GM23338 (cell line): ENCODE measurements around the gene GPR146. TPM values are rescaled to one million over a fixed set of nuclear protein-coding genes. Genes with fewer than 3 reads are reported as not detected.

Experiments
- ATAC-seq: fragments of 200-7000 bp; cut with Tn5 transposase; 3 replicates; pipeline ENCODE4 v1.9.1; 2020
- DNase-seq: peaks from one replicate; pipeline ENCODE4 v3.0.0-alpha.2; 2015; ENCODE audit warnings: low spot score
- H2AFZ ChIP-seq: fragments of 200-600 bp; sonication (generic); 2 replicates; pipeline ENCODE4 v1.8.0; 2016; ENCODE audit warnings: antibody characterized with exemption, mild to moderate bottlenecking, moderate library complexity
- H3F3A ChIP-seq: fragments of 200-600 bp; sonication (generic); replicated peaks from 2 replicates; pipeline ENCODE4 v1.8.0; 2017; ENCODE audit warnings: antibody characterized with exemption, mixed run types, low read depth
- H3K27ac ChIP-seq: fragments of 200-600 bp; sonication (generic); 2 replicates; pipeline ENCODE4 v1.6.1; 2016; ENCODE audit warnings: low read depth
- H3K27me3 ChIP-seq: fragments of 200-600 bp; sonication (generic); 2 replicates; pipeline ENCODE4 v1.8.0; 2016; ENCODE audit warnings: mild to moderate bottlenecking, mixed run types, moderate library complexity; ENCODE audit not compliant: insufficient read depth
- H3K36me3 ChIP-seq: fragments of 200-600 bp; sonication (generic); 2 replicates; pipeline ENCODE4 v1.8.0; 2016; ENCODE audit warnings: mild to moderate bottlenecking; ENCODE audit not compliant: insufficient read depth
- H3K4me1 ChIP-seq: fragments of 200-600 bp; sonication (generic); 2 replicates; pipeline ENCODE4 v1.8.0; 2016; ENCODE audit warnings: mild to moderate bottlenecking, moderate library complexity; ENCODE audit not compliant: insufficient read depth
- H3K4me2 ChIP-seq: fragments of 200-600 bp; sonication (generic); 2 replicates; pipeline ENCODE4 v1.7.1; 2017; ENCODE audit warnings: mixed run types
- H3K4me3 ChIP-seq: fragments of 200-600 bp; sonication (generic); 2 replicates; pipeline ENCODE4 v1.6.1; 2016; ENCODE audit warnings: mixed run types
- H3K79me2 ChIP-seq: fragments of 200-600 bp; sonication (generic); replicated peaks from 2 replicates; pipeline ENCODE4 v1.8.0; 2017; ENCODE audit warnings: mild to moderate bottlenecking; ENCODE audit not compliant: insufficient read depth
- H3K9me2 ChIP-seq: fragments of 200-600 bp; sonication (generic); 2 replicates; pipeline ENCODE4 v1.8.0; 2017; ENCODE audit not compliant: insufficient read depth
- H4K20me1 ChIP-seq: fragments of 200-600 bp; sonication (generic); replicated peaks from 2 replicates; pipeline ENCODE4 v1.8.0; 2017; ENCODE audit warnings: mild to moderate bottlenecking; ENCODE audit not compliant: insufficient read depth
- H3K27ac Mint-ChIP-seq: 2 replicates; pipeline ENCODE4 v1.8.0; 2020; ENCODE audit warnings: inconsistent platforms, mild to moderate bottlenecking, moderate library complexity, mixed read lengths
- H3K27me3 Mint-ChIP-seq: 3 replicates; pipeline ENCODE4 v1.8.0; 2022; ENCODE audit warnings: low read depth, mild to moderate bottlenecking, moderate library complexity, mixed read lengths, inconsistent platforms; ENCODE audit not compliant: insufficient read depth, poor library complexity
- H3K36me3 Mint-ChIP-seq: 3 replicates; pipeline ENCODE4 v1.8.0; 2021; ENCODE audit warnings: low read depth, mild to moderate bottlenecking, inconsistent platforms, moderate library complexity, mixed read lengths
- H3K4me1 Mint-ChIP-seq: 3 replicates; pipeline ENCODE4 v1.8.0; 2020; ENCODE audit warnings: mild to moderate bottlenecking, inconsistent platforms, mixed read lengths
- H3K4me3 Mint-ChIP-seq: 3 replicates; pipeline ENCODE4 v1.8.0; 2021; ENCODE audit warnings: moderate library complexity, mild to moderate bottlenecking, inconsistent platforms, mixed read lengths
- H3K9me3 Mint-ChIP-seq: 3 replicates; pipeline ENCODE4 v1.8.0; 2020; ENCODE audit warnings: moderate library complexity, mild to moderate bottlenecking, inconsistent platforms, mixed read lengths
- EZH2 ChIP-seq: fragments of 200-600 bp; sonication (generic); IDR thresholded peaks from one replicate; pipeline ENCODE4 v1.8.0; 2017; ENCODE audit warnings: antibody characterized with exemption, mild to moderate bottlenecking, low read depth; ENCODE audit not compliant: unreplicated experiment
- JUNB ChIP-seq: IDR thresholded peaks from one replicate; pipeline ENCODE4 v1.6.1; 2016; ENCODE audit warnings: antibody characterized with exemption; ENCODE audit not compliant: unreplicated experiment
- NANOG ChIP-seq: IDR thresholded peaks from 2 replicates; pipeline ENCODE4 v1.6.1; 2016; ENCODE audit warnings: antibody characterized with exemption, borderline replicate concordance
- POLR2AphosphoS5 ChIP-seq: IDR thresholded peaks from 2 replicates; pipeline ENCODE4 v1.6.1; 2016; ENCODE audit warnings: antibody characterized with exemption, low read depth
- STAT1 ChIP-seq: IDR thresholded peaks from one replicate; pipeline ENCODE4 v1.6.1; 2016; ENCODE audit warnings: antibody characterized with exemption; ENCODE audit not compliant: unreplicated experiment
- ZNF114 ChIP-seq: fragments of 250-450 bp; sonication (Bioruptor Pico); IDR thresholded peaks from 2 replicates; pipeline ENCODE4 v1.5.0; 2020; ENCODE audit warnings: mild to moderate bottlenecking, moderate library complexity
- ZNF331 ChIP-seq: fragments of 250-450 bp; sonication (Bioruptor Pico); IDR thresholded peaks from 2 replicates; pipeline ENCODE4 v1.5.0; 2020; ENCODE audit warnings: low read depth, mild to moderate bottlenecking, moderate library complexity
- polyA plus RNA-seq: library from polyadenylated mRNA; unstranded; fragments of >200 nt; fragmentation: Nextera tagmentation; extraction: Ambion mirVana; gene quantifications from 2 replicates; pipeline ENCODE4 v1.2.1, GENCODE V29; 2016
- total RNA-seq: library from RNA; depleted of rRNA; stranded (reverse); fragments of >200 nt; shearing (Covaris generic); gene quantifications from 2 replicates; pipeline ENCODE4 v1.2.3, GENCODE V29; 2014
- TF ChIP-seq, protein P1 (sequence below), 2 experiments: fragments of 200-600 bp in 1 of 2; sonication (generic) in 1 of 2; conservative IDR thresholded peaks; 2 replicates each; pipeline versions ENCODE4 v1.5.1 to v1.6.1; 2016 to 2017; ENCODE audit warnings: antibody characterized with exemption in 2 of 2, low read depth in 2 of 2, mild to moderate bottlenecking in 2 of 2, moderate library complexity in 1 of 2
- TF ChIP-seq, protein P2 (sequence below): fragments of 250-450 bp; sonication (Bioruptor Pico); IDR thresholded peaks from 2 replicates; pipeline ENCODE4 v1.5.0; 2020; ENCODE audit warnings: mild to moderate bottlenecking, moderate library complexity
- TF ChIP-seq, protein P3 (sequence below): IDR thresholded peaks from 2 replicates; pipeline ENCODE4 v1.6.1; 2016; ENCODE audit warnings: antibody characterized with exemption

GPR146 gene
- total and polyA plus RNA-seq, 2 experiments from 2014 or later: 0.28 to 0.37 TPM

DNA sequence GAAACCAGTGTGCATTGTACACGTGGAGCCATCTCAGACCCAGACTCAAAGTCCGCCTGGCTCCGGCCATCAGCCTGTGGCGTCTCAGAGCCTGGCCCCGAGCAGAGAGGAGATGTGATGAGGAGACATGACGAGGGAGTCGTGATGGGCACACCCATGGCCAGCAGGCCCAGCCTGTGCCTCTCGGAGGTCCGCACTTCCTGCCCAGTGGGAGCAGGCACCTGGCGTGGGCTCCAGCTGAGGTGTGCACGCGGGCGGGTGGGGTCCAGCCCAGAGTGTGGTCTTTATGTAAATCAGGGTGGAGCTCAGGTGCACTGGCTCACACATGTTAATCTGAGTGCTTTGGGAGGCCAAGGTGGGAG is 26.0 kb upstream of the GPR146 start (continued):
- TF ChIP-seq, protein P1, sequence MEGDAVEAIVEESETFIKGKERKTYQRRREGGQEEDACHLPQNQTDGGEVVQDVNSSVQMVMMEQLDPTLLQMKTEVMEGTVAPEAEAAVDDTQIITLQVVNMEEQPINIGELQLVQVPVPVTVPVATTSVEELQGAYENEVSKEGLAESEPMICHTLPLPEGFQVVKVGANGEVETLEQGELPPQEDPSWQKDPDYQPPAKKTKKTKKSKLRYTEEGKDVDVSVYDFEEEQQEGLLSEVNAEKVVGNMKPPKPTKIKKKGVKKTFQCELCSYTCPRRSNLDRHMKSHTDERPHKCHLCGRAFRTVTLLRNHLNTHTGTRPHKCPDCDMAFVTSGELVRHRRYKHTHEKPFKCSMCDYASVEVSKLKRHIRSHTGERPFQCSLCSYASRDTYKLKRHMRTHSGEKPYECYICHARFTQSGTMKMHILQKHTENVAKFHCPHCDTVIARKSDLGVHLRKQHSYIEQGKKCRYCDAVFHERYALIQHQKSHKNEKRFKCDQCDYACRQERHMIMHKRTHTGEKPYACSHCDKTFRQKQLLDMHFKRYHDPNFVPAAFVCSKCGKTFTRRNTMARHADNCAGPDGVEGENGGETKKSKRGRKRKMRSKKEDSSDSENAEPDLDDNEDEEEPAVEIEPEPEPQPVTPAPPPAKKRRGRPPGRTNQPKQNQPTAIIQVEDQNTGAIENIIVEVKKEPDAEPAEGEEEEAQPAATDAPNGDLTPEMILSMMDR (conservative IDR thresholded peaks at IDR 0.05; ENCODE audit: low read depth in 2 of 2): no peak
- no peak for TF ChIP-seq NANOG

DNA sequence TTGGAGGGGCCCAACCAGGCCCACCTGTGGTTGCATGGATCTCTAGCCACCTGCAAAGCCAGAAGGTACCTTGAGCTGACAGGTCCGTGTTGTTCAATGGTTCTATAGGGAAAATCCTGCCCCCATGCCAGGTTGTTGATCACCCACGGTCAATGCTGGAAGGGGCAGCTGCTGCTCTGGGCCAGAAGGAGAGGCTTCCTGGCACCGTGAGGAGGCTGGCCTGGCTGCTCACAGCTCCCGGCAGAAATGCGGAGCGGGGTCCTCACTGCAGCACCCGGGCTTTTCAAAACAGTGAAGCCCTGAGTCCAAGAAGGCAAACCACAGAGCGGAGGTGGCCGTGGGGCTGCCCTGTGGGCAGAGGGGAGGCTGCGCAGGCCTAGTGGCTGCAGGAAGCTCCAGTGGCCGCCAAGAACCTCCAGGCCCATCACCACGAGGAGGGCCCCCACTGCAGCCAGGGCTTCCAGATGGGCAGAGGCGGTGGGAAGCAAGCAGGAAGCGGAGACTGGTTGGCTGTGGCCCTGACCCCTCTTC is 25.0 kb upstream of the GPR146 start:
- Mint-ChIP-seq H3K9me3 (no peaks in the 10 kb centered on the region; the same call in 2 of the 3 replicates), H3K36me3 (peaks cover 8% of the 10 kb centered on the region; the same call in 2 of the 3 replicates), H3K27me3 (peaks cover 7% of the 10 kb centered on the region), H3K27ac (no peak overlapping the region), H3K4me1 (no peaks in the 10 kb centered on the region; the same call in 2 of the 3 replicates), H3K4me3 (no peak overlapping the region)
- H3K4me2 ChIP-seq: no peak overlapping the region
- no peak overlapping the region for H3K27ac ChIP-seq
- no peaks in the 10 kb centered on the region for H3K9me2 ChIP-seq
- H3K4me3 ChIP-seq: no peak overlapping the region
- H3K27me3 ChIP-seq: no peaks in the 10 kb centered on the region
- H4K20me1 ChIP-seq: 0 out of 2 replicates have a peak, but pooled peaks cover 2% of the 10 kb centered on the region
- no peak for DNase-seq
- H3K4me1 ChIP-seq: no peaks in the 10 kb centered on the region
- no peak overlapping the region for H2AFZ ChIP-seq
- 0 out of 2 replicates have a peak, but pooled peaks cover 2% of the 10 kb centered on the region for H3K79me2 ChIP-seq
- H3K36me3 ChIP-seq: no peaks in the 10 kb centered on the region
- no peak for ATAC-seq
- H3F3A ChIP-seq: no peaks in the 10 kb centered on the region
- TF ChIP-seq ZNF331 (no peak), STAT1 (no peak), ZNF114 (no peak), JUNB (no peak), POLR2AphosphoS5 (no peak), EZH2 (no peak)
- TF ChIP-seq, protein P2, sequence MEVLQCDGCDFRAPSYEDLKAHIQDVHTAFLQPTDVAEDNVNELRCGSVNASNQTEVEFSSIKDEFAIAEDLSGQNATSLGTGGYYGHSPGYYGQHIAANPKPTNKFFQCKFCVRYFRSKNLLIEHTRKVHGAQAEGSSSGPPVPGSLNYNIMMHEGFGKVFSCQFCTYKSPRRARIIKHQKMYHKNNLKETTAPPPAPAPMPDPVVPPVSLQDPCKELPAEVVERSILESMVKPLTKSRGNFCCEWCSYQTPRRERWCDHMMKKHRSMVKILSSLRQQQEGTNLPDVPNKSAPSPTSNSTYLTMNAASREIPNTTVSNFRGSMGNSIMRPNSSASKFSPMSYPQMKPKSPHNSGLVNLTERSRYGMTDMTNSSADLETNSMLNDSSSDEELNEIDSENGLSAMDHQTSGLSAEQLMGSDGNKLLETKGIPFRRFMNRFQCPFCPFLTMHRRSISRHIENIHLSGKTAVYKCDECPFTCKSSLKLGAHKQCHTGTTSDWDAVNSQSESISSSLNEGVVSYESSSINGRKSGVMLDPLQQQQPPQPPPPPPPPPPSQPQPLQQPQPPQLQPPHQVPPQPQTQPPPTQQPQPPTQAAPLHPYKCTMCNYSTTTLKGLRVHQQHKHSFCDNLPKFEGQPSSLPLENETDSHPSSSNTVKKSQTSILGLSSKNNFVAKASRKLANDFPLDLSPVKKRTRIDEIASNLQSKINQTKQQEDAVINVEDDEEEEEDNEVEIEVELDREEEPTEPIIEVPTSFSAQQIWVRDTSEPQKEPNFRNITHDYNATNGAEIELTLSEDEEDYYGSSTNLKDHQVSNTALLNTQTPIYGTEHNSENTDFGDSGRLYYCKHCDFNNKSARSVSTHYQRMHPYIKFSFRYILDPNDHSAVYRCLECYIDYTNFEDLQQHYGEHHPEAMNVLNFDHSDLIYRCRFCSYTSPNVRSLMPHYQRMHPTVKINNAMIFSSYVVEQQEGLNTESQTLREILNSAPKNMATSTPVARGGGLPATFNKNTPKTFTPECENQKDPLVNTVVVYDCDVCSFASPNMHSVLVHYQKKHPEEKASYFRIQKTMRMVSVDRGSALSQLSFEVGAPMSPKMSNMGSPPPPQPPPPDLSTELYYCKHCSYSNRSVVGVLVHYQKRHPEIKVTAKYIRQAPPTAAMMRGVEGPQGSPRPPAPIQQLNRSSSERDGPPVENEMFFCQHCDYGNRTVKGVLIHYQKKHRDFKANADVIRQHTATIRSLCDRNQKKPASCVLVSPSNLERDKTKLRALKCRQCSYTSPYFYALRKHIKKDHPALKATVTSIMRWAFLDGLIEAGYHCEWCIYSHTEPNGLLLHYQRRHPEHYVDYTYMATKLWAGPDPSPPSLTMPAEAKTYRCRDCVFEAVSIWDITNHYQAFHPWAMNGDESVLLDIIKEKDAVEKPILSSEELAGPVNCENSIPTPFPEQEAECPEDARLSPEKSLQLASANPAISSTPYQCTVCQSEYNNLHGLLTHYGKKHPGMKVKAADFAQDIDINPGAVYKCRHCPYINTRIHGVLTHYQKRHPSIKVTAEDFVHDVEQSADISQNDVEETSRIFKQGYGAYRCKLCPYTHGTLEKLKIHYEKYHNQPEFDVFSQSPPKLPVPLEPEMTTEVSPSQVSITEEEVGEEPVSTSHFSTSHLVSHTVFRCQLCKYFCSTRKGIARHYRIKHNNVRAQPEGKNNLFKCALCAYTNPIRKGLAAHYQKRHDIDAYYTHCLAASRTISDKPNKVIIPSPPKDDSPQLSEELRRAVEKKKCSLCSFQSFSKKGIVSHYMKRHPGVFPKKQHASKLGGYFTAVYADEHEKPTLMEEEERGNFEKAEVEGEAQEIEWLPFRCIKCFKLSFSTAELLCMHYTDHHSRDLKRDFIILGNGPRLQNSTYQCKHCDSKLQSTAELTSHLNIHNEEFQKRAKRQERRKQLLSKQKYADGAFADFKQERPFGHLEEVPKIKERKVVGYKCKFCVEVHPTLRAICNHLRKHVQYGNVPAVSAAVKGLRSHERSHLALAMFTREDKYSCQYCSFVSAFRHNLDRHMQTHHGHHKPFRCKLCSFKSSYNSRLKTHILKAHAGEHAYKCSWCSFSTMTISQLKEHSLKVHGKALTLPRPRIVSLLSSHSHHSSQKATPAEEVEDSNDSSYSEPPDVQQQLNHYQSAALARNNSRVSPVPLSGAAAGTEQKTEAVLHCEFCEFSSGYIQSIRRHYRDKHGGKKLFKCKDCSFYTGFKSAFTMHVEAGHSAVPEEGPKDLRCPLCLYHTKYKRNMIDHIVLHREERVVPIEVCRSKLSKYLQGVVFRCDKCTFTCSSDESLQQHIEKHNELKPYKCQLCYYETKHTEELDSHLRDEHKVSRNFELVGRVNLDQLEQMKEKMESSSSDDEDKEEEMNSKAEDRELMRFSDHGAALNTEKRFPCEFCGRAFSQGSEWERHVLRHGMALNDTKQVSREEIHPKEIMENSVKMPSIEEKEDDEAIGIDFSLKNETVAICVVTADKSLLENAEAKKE (CRISPR knock-in tag): no peak
- TF ChIP-seq, protein P1 (conservative IDR thresholded peaks at IDR 0.05; ENCODE audit: low read depth in 2 of 2): no peak
- TF ChIP-seq, protein P3, sequence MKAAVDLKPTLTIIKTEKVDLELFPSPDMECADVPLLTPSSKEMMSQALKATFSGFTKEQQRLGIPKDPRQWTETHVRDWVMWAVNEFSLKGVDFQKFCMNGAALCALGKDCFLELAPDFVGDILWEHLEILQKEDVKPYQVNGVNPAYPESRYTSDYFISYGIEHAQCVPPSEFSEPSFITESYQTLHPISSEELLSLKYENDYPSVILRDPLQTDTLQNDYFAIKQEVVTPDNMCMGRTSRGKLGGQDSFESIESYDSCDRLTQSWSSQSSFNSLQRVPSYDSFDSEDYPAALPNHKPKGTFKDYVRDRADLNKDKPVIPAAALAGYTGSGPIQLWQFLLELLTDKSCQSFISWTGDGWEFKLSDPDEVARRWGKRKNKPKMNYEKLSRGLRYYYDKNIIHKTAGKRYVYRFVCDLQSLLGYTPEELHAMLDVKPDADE: no peak
